WTC11 (cell line): ENCODE data around the gene BCAP29. TPM values are rescaled to one million over a fixed set of nuclear protein-coding genes. Genes with fewer than 3 reads are reported as not detected.

Experiments
- ATAC-seq: fragments of 200-7000 bp; cut with Tn5 transposase; 2 replicates; pipeline ENCODE4 v1.10.0; 2021; ENCODE audit warnings: mild to moderate bottlenecking, moderate library complexity
- Bru-seq: library from RNA; stranded (reverse); fragments of 400-500 nt; gene quantifications from one replicate; lab custom pipeline; 2021; lab: Mats Ljungman, UMichigan
- CTCF ChIA-PET: fragments of 300-600 bp; sonication (Branson Sonifier 250); formaldehyde crosslinking; loops from one replicate; lab custom pipeline; 2021; ENCODE audit warnings: antibody characterized with exemption; lab: Charles Lee
- POLR2A ChIA-PET: fragments of 350-600 bp; sonication (Branson Sonifier 250); formaldehyde crosslinking; loops from one replicate; lab custom pipeline; 2021; ENCODE audit warnings: antibody characterized with exemption; lab: Charles Lee
- DNase-seq: peaks from one replicate; pipeline ENCODE4 v3.0.0; 2021; ENCODE audit warnings: low spot score
- H3K27ac Mint-ChIP-seq: 2 replicates; pipeline ENCODE4 v1.8.0; 2021; ENCODE audit warnings: mixed read lengths
- H3K27me3 Mint-ChIP-seq: 2 replicates; pipeline ENCODE4 v1.8.0; 2021; ENCODE audit warnings: low read depth, mild to moderate bottlenecking, moderate library complexity, mixed read lengths
- H3K36me3 Mint-ChIP-seq: 2 replicates; pipeline ENCODE4 v1.8.0; 2021; ENCODE audit warnings: mixed read lengths
- H3K4me1 Mint-ChIP-seq: 2 replicates; pipeline ENCODE4 v1.8.0; 2022; ENCODE audit warnings: mixed read lengths
- H3K4me3 Mint-ChIP-seq: 2 replicates; pipeline ENCODE4 v1.8.0; 2021; ENCODE audit warnings: mild to moderate bottlenecking, moderate library complexity, mixed read lengths
- H3K9me3 Mint-ChIP-seq: 2 replicates; pipeline ENCODE4 v1.8.0; 2021; ENCODE audit warnings: mixed read lengths
- AR ChIP-seq: fragments of 250-450 bp; sonication (Bioruptor Pico); IDR thresholded peaks from 2 replicates; pipeline ENCODE4 v1.9.0; 2021; ENCODE audit warnings: mild to moderate bottlenecking
- CBFB ChIP-seq: sonication (generic); formaldehyde crosslinking; IDR thresholded peaks from 2 replicates; pipeline ENCODE4 v1.8.1; 2022; ENCODE audit warnings: mild to moderate bottlenecking, low read depth, missing genetic modification reagents
- E2F1 ChIP-seq: sonication (generic); formaldehyde crosslinking; IDR thresholded peaks from 2 replicates; pipeline ENCODE4 v1.8.0; 2022; ENCODE audit warnings: mild to moderate bottlenecking, missing genetic modification reagents
- E2F5 ChIP-seq: sonication (generic); formaldehyde crosslinking; IDR thresholded peaks from 2 replicates; pipeline ENCODE4 v1.8.1; 2022; ENCODE audit warnings: mild to moderate bottlenecking, moderate library complexity, missing genetic modification reagents
- FOXP1 ChIP-seq: sonication (generic); formaldehyde crosslinking; IDR thresholded peaks from 2 replicates; pipeline ENCODE4 v1.8.0; 2022; ENCODE audit warnings: missing genetic modification reagents, mild to moderate bottlenecking, moderate library complexity, borderline replicate concordance
- FOXP4 ChIP-seq: sonication (generic); formaldehyde crosslinking; IDR thresholded peaks from 2 replicates; pipeline ENCODE4 v1.8.0; 2022; ENCODE audit warnings: mild to moderate bottlenecking, missing genetic modification reagents
- GABPB1 ChIP-seq: sonication (generic); formaldehyde crosslinking; IDR thresholded peaks from 2 replicates; pipeline ENCODE4 v1.8.1; 2023; ENCODE audit warnings: mild to moderate bottlenecking, missing genetic modification reagents
- GTF2I ChIP-seq: fragments of 250-450 bp; sonication (Bioruptor Pico); conservative IDR thresholded peaks from 2 replicates; pipeline ENCODE4 v1.4.0; 2021; ENCODE audit warnings: mild to moderate bottlenecking
- HMGA2 ChIP-seq: fragments of 250-450 bp; sonication (Bioruptor Pico); IDR thresholded peaks from 2 replicates; pipeline ENCODE4 v1.4.0; 2021; ENCODE audit warnings: mild to moderate bottlenecking, moderate library complexity
- KAT7 ChIP-seq: sonication (generic); formaldehyde crosslinking; IDR thresholded peaks from 2 replicates; pipeline ENCODE4 v1.8.1; 2023; ENCODE audit warnings: missing genetic modification reagents, mild to moderate bottlenecking, borderline replicate concordance
- NFE2L1 ChIP-seq: sonication (generic); formaldehyde crosslinking; IDR thresholded peaks from 2 replicates; pipeline ENCODE4 v1.8.1; 2023; ENCODE audit warnings: missing genetic modification reagents
- NR1H2 ChIP-seq: sonication (generic); formaldehyde crosslinking; IDR thresholded peaks from 2 replicates; pipeline ENCODE4 v1.9.0; 2021; ENCODE audit warnings: mild to moderate bottlenecking, moderate library complexity, missing genetic modification reagents
- OVOL2 ChIP-seq: fragments of 250-450 bp; sonication (Bioruptor Pico); IDR thresholded peaks from 2 replicates; pipeline ENCODE4 v1.9.0; 2021; ENCODE audit warnings: mild to moderate bottlenecking, borderline replicate concordance
- SMAD3 ChIP-seq: sonication (generic); formaldehyde crosslinking; IDR thresholded peaks from 2 replicates; pipeline ENCODE4 v1.8.0; 2022; ENCODE audit warnings: missing genetic modification reagents, mild to moderate bottlenecking, borderline replicate concordance
- SMAD4 ChIP-seq: sonication (generic); formaldehyde crosslinking; IDR thresholded peaks from 2 replicates; pipeline ENCODE4 v1.8.0; 2022; ENCODE audit warnings: mild to moderate bottlenecking, missing genetic modification reagents
- TCF7 ChIP-seq: sonication (generic); formaldehyde crosslinking; IDR thresholded peaks from 2 replicates; pipeline ENCODE4 v1.8.0; 2022; ENCODE audit warnings: mild to moderate bottlenecking, low read depth, missing genetic modification reagents, moderate library complexity
- TP53 ChIP-seq: sonication (generic); formaldehyde crosslinking; IDR thresholded peaks from 2 replicates; pipeline ENCODE4 v1.8.1; 2023; ENCODE audit warnings: mild to moderate bottlenecking, missing genetic modification reagents
- ZNF219 ChIP-seq: sonication (generic); formaldehyde crosslinking; IDR thresholded peaks from 2 replicates; pipeline ENCODE4 v1.8.0; 2023; ENCODE audit warnings: missing genetic modification reagents, mild to moderate bottlenecking, borderline replicate concordance
- ZNF317 ChIP-seq: sonication (generic); formaldehyde crosslinking; IDR thresholded peaks from 2 replicates; pipeline ENCODE4 v1.8.1; 2023; ENCODE audit warnings: low read depth, mild to moderate bottlenecking, moderate library complexity, missing genetic modification reagents, borderline replicate concordance
- ZNF423 ChIP-seq: fragments of 250-450 bp; sonication (Bioruptor Pico); IDR thresholded peaks from 2 replicates; pipeline ENCODE4 v2.1.2; 2022; ENCODE audit warnings: mild to moderate bottlenecking, moderate library complexity
- long read RNA-seq, 3 experiments: library from RNA in 1 of 3; library from capped mRNA in 1 of 3; library from polyadenylated mRNA in 1 of 3; unstranded in 2 of 3; stranded (forward) in 1 of 3; transcript quantifications; one replicate each; pipeline ENCODE4 v2.0.0, GENCODE V29; 2021
- total RNA-seq: library from RNA; stranded (reverse); gene quantifications from 3 replicates; pipeline ENCODE4 v1.2.3, GENCODE V29; 2021
- TF ChIP-seq, protein P1 (sequence below): sonication (generic); formaldehyde crosslinking; IDR thresholded peaks from 2 replicates; pipeline ENCODE4 v1.8.1; 2023; ENCODE audit warnings: mild to moderate bottlenecking, missing genetic modification reagents
- TF ChIP-seq, protein P2 (sequence below): sonication (generic); formaldehyde crosslinking; IDR thresholded peaks from 2 replicates; pipeline ENCODE4 v1.8.0; 2022; ENCODE audit warnings: mild to moderate bottlenecking, missing genetic modification reagents
- TF ChIP-seq, protein P3 (sequence below): sonication (generic); formaldehyde crosslinking; IDR thresholded peaks from 2 replicates; pipeline ENCODE4 v1.8.1; 2023; ENCODE audit warnings: mild to moderate bottlenecking, missing genetic modification reagents, moderate library complexity

Gene BCAP29, protein sequence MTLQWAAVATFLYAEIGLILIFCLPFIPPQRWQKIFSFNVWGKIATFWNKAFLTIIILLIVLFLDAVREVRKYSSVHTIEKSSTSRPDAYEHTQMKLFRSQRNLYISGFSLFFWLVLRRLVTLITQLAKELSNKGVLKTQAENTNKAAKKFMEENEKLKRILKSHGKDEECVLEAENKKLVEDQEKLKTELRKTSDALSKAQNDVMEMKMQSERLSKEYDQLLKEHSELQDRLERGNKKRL
- total RNA-seq (14.5 to 19.6 TPM (median 19.0 TPM) in 3 replicates), Bru-seq, nascent RNA (percentile 72 among the genes with signal in this experiment)
- long read RNA-seq, experiment 1, full-length matches to known transcripts = 60 of 88 reads
- long read RNA-seq, experiment 1, partial matches to known transcripts = 12 of 88 reads
- long read RNA-seq, experiment 1, other reads (novel, unspliced or antisense) = 16 of 88 reads
- long read RNA-seq, experiment 2, full-length matches to known transcripts = 16 of 26 reads
- long read RNA-seq, experiment 2, partial matches to known transcripts = 3 of 26 reads
- long read RNA-seq, experiment 2, other reads (novel, unspliced or antisense) = 7 of 26 reads
- long read RNA-seq, experiment 3, full-length matches to known transcripts = 47 of 61 reads
- long read RNA-seq, experiment 3, partial matches to known transcripts = 6 of 61 reads
- long read RNA-seq, experiment 3, other reads (novel, unspliced or antisense) = 8 of 61 reads

GRCh38 chr7:107579885-107580715 lies at the start of gene BCAP29:
BCAP29 (plus strand) TSS chr7:107580246; CDS start chr7:107580773, 527 bp downstream.
- H3K4me3 Mint-ChIP-seq = peak within 1 kb of the TSS; percentile 89
- DNase-seq (peak; percentile 74), ATAC-seq (peak; percentile 89)
- ChIA-PET CTCF (no interaction called here), POLR2A (interaction anchor here (0.5 to 1.0 kb wide), 3 partner anchors 16 to 380 kb away, joined by 3 to 9 read pairs (median 3); partner anchors contain the start of genes COG5 and DUS4L)
- peaks cover 13% of the 10 kb centered on the region for H3K36me3 Mint-ChIP-seq
- H3K9me3 Mint-ChIP-seq = no peaks in the 10 kb centered on the region
- H3K27me3 Mint-ChIP-seq = no peaks in the 10 kb centered on the region
- peak within 1 kb of the TSS; percentile 91 for H3K27ac Mint-ChIP-seq
- no peaks in the 10 kb centered on the region for H3K4me1 Mint-ChIP-seq
- peak; percentile 85; the same call in 1 of the 2 replicates for TF ChIP-seq E2F5 (CRISPR knock-in tag)
- TF ChIP-seq TCF7 = no peak
- TF ChIP-seq NFE2L1 (CRISPR knock-in tag) = no peak
- TF ChIP-seq AR = no peak
- TF ChIP-seq NR1H2 = no peak
- TF ChIP-seq KAT7 = peak; percentile 86; the same call in 1 of the 2 replicates
- no peak for TF ChIP-seq ZNF317 (CRISPR knock-in tag)
- peak; percentile 23; the same call in 1 of the 2 replicates for TF ChIP-seq SMAD4 (CRISPR knock-in tag)
- 0 out of 2 replicates have a peak, but pooled peaks have one; percentile 5 for TF ChIP-seq ZNF423 (CRISPR knock-in tag)
- 0 out of 2 replicates have a peak, but pooled peaks have one; percentile 63 for TF ChIP-seq ZNF219 (CRISPR knock-in tag)
- no peak for TF ChIP-seq CBFB (CRISPR knock-in tag)
- TF ChIP-seq, protein P1, sequence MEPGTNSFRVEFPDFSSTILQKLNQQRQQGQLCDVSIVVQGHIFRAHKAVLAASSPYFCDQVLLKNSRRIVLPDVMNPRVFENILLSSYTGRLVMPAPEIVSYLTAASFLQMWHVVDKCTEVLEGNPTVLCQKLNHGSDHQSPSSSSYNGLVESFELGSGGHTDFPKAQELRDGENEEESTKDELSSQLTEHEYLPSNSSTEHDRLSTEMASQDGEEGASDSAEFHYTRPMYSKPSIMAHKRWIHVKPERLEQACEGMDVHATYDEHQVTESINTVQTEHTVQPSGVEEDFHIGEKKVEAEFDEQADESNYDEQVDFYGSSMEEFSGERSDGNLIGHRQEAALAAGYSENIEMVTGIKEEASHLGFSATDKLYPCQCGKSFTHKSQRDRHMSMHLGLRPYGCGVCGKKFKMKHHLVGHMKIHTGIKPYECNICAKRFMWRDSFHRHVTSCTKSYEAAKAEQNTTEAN (CRISPR knock-in tag) = no peak
- no peak for TF ChIP-seq GTF2I (CRISPR knock-in tag)
- TF ChIP-seq SMAD3 (CRISPR knock-in tag) = no peak
- TF ChIP-seq TP53 (CRISPR knock-in tag) = no peak
- no peak for TF ChIP-seq E2F1 (CRISPR knock-in tag)
- peak; percentile 85 for TF ChIP-seq FOXP1 (CRISPR knock-in tag)
- 0 out of 2 replicates have a peak, but pooled peaks have one; percentile 44 for TF ChIP-seq FOXP4 (CRISPR knock-in tag)
- TF ChIP-seq, protein P2, sequence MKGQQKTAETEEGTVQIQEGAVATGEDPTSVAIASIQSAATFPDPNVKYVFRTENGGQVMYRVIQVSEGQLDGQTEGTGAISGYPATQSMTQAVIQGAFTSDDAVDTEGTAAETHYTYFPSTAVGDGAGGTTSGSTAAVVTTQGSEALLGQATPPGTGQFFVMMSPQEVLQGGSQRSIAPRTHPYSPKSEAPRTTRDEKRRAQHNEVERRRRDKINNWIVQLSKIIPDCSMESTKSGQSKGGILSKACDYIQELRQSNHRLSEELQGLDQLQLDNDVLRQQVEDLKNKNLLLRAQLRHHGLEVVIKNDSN (CRISPR knock-in tag) = no peak
- no peak for TF ChIP-seq OVOL2 (CRISPR knock-in tag)
- 0 out of 2 replicates have a peak, but pooled peaks have one; percentile 11 for TF ChIP-seq GABPB1 (CRISPR knock-in tag)
- TF ChIP-seq, protein P3, sequence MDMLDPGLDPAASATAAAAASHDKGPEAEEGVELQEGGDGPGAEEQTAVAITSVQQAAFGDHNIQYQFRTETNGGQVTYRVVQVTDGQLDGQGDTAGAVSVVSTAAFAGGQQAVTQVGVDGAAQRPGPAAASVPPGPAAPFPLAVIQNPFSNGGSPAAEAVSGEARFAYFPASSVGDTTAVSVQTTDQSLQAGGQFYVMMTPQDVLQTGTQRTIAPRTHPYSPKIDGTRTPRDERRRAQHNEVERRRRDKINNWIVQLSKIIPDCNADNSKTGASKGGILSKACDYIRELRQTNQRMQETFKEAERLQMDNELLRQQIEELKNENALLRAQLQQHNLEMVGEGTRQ (CRISPR knock-in tag) = no peak
- TF ChIP-seq HMGA2 = no peak
